Measurements from ENCODE around the gene NCKAP5.

GRCh38 chr2:132701810-132702209, 866.5 kb downstream of the NCKAP5 start:
- no peak for TF ChIP-seq EGR1 (IDR thresholded peaks at IDR 0.05)
- no peak for TF ChIP-seq CEBPB (IDR thresholded peaks at IDR 0.05)
- no peak for TF ChIP-seq TCF12 (IDR thresholded peaks at IDR 0.05; ENCODE audit: low read depth)
- TF ChIP-seq, protein P1, sequence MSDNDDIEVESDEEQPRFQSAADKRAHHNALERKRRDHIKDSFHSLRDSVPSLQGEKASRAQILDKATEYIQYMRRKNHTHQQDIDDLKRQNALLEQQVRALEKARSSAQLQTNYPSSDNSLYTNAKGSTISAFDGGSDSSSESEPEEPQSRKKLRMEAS (IDR thresholded peaks at IDR 0.05) = no peak
